Adipocyte (in vitro differentiated cells): Measurements from ENCODE around the gene NFYA.
A peak's percentile ranks its signal among the peaks of the same experiment; 100 is the strongest.

ENCODE experiments used
- DNase-seq: peaks from one replicate; pipeline ENCODE4 v3.0.0-alpha.2; 2015; ENCODE audit warnings: low read depth
- H3K27me3 ChIP-seq: replicated peaks from 2 replicates; pipeline ENCODE4 v1.7.0; 2013; ENCODE audit warnings: mild to moderate bottlenecking, low read length, moderate library complexity; ENCODE audit not compliant: control insufficient read depth, insufficient read depth
- H3K36me3 ChIP-seq: 2 replicates; pipeline ENCODE4 v1.7.0; 2013; ENCODE audit warnings: low read length, mild to moderate bottlenecking, moderate library complexity; ENCODE audit not compliant: control insufficient read depth, insufficient read depth, severe bottlenecking
- H3K4me1 ChIP-seq: 2 replicates; pipeline ENCODE4 v1.7.0; 2013; ENCODE audit warnings: mild to moderate bottlenecking, low read length, moderate library complexity; ENCODE audit not compliant: control insufficient read depth, insufficient read depth
- H3K4me3 ChIP-seq: 2 replicates; pipeline ENCODE4 v1.7.0; 2013; ENCODE audit warnings: mild to moderate bottlenecking, low read length, moderate library complexity
- H3K9ac ChIP-seq: 2 replicates; pipeline ENCODE4 v1.7.0; 2013; ENCODE audit warnings: mild to moderate bottlenecking, low read length, moderate library complexity
- H3K9me3 ChIP-seq: 2 replicates; pipeline ENCODE4 v1.7.0; 2013; ENCODE audit warnings: mild to moderate bottlenecking, low read length, moderate library complexity; ENCODE audit not compliant: control insufficient read depth

The NFYA gene

GRCh38 chr6:41047745-41048732 lies 24.7 kb upstream of the NFYA start:
- Histone ChIP-seq H3K4me1 (no peaks in the 10 kb centered on the region), H3K36me3 (no peaks in the 10 kb centered on the region), H3K9me3 (no peaks in the 10 kb centered on the region), H3K4me3 (no peak overlapping the region), H3K27me3 (peaks cover 4% of the 10 kb centered on the region), H3K9ac (no peak overlapping the region)
- no peak for DNase-seq

- Histone ChIP-seq H3K36me3 (no peaks in the 10 kb centered on the region), H3K9me3 (no peaks in the 10 kb centered on the region), H3K9ac (no peak overlapping the region), H3K4me3 (no peak overlapping the region), H3K4me1 (no peaks in the 10 kb centered on the region), H3K27me3 (peaks cover 4% of the 10 kb centered on the region)
- DNase-seq = peak; percentile 16
Measured at GRCh38 chr6:41049521-41049920, 23.3 kb upstream of the NFYA start.

GRCh38 chr6:41049955-41050354 lies 22.8 kb upstream of the NFYA start:
- Histone ChIP-seq H3K9me3 (no peaks in the 10 kb centered on the region), H3K27me3 (peaks cover 4% of the 10 kb centered on the region), H3K4me1 (no peaks in the 10 kb centered on the region), H3K36me3 (no peaks in the 10 kb centered on the region), H3K4me3 (no peak overlapping the region), H3K9ac (no peak overlapping the region)
- DNase-seq = no peak

- H3K36me3 ChIP-seq = no peaks in the 10 kb centered on the region
- no peak overlapping the region for H3K9ac ChIP-seq
- H3K4me3 ChIP-seq = no peak overlapping the region
- no peak for DNase-seq
- H3K4me1 ChIP-seq = no peaks in the 10 kb centered on the region
- no peaks in the 10 kb centered on the region for H3K9me3 ChIP-seq
- peaks cover 4% of the 10 kb centered on the region for H3K27me3 ChIP-seq
Measured at GRCh38 chr6:41050536-41050935, 22.2 kb upstream of the NFYA start.

DNA sequence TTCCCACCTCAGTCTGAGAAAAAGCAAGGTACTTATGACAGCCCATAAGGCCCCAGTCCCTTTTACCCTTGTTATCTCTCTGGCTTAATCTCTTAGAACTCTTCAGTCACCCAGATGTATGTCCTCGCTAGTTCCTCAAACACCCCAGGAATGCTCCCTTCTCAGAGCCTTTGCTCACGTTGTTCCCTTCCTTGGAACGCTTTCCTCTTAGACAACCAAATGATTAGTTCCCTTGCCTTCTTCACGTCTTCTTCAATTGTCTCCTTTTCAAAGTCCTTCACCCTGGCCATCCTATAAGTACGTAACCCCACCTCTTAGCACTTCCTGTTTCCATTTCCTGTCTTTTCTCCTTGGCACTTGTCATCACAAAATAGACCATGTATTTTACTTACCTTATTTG lies 20.9 kb upstream of the NFYA start:
- Histone ChIP-seq H3K36me3 (no peaks in the 10 kb centered on the region), H3K9ac (no peak overlapping the region), H3K9me3 (no peaks in the 10 kb centered on the region), H3K27me3 (peaks cover 3% of the 10 kb centered on the region), H3K4me1 (no peaks in the 10 kb centered on the region), H3K4me3 (no peak overlapping the region)
- DNase-seq = no peak

DNA sequence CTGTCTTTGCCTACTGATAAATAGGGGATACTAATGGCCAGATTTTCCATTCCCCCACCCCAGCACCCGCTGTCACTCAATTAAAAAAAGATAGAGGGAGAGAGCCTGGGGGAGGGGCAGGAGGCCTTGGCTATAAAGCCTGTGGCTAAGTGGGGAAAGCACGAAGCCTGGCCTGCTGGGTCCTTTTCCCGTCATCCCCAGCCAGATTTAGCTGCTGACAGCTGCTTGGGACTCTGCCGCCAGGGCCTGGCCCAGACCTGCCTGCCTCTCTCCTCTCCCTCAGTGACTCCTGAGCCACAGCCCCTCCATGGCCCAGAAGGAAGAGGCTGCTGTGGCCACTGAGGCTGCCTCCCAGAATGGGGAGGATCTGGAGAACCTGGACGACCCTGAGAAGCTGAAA lies 19.7 kb upstream of the NFYA start, which contains the start of gene APOBEC2:
APOBEC2 (plus strand) TSS at position 162 of the 400 bp plus-strand sequence; CDS start at position 308, 146 bp downstream.
- no peak for DNase-seq
- H3K36me3 ChIP-seq = no peaks in the 10 kb centered on the region
- no peaks in the 10 kb centered on the region for H3K27me3 ChIP-seq
- H3K9ac ChIP-seq = no peak within 1 kb of the TSS
- H3K9me3 ChIP-seq = no peaks in the 10 kb centered on the region
- no peaks in the 10 kb centered on the region for H3K4me1 ChIP-seq
- no peak within 1 kb of the TSS for H3K4me3 ChIP-seq

GRCh38 chr6:41054511-41054910 lies 18.3 kb upstream of the NFYA start:
- H3K4me1 ChIP-seq = peaks cover 1% of the 10 kb centered on the region
- H3K36me3 ChIP-seq = no peaks in the 10 kb centered on the region
- H3K9me3 ChIP-seq = no peaks in the 10 kb centered on the region
- no peak overlapping the region for H3K9ac ChIP-seq
- no peak overlapping the region for H3K4me3 ChIP-seq
- no peak for DNase-seq
- H3K27me3 ChIP-seq = no peaks in the 10 kb centered on the region

GRCh38 chr6:41055149-41055548 lies 17.6 kb upstream of the NFYA start:
- no peak overlapping the region for H3K4me3 ChIP-seq
- no peak for DNase-seq

GRCh38 chr6:41056768-41057490 lies 15.8 kb upstream of the NFYA start:
- DNase-seq = no peak

More at GRCh38 chr6:41055149-41055548, 17.6 kb upstream of the NFYA start:
- no peak overlapping the region for H3K9ac ChIP-seq
- no peaks in the 10 kb centered on the region for H3K9me3 ChIP-seq
- H3K4me1 ChIP-seq = peaks cover 4% of the 10 kb centered on the region
- no peaks in the 10 kb centered on the region for H3K36me3 ChIP-seq
- H3K27me3 ChIP-seq = no peaks in the 10 kb centered on the region

DNA sequence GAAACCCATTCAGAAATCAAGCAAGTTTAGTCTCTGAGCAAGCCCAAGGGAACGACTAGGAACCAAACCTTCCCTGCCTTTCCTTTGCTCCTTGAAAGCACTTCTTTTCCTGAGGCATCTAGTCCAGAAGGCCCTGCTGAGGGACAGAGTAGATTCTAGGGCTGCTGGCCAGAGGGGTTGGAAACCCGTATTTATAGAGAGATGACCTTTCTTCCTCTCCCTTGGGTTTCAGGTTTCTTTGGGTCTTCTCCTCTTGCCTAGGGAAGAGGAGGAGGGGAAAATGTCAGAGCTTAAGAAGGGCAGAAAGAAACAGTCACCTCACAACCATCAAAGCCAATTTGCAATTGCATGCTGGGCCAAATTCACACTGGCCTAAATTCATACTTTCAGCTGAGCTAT lies 14.0 kb upstream of the NFYA start:
- no peaks in the 10 kb centered on the region for H3K27me3 ChIP-seq
- no peak overlapping the region for H3K4me3 ChIP-seq
- H3K9me3 ChIP-seq = no peaks in the 10 kb centered on the region
- peaks cover 4% of the 10 kb centered on the region for H3K4me1 ChIP-seq
- DNase-seq = no peak
- H3K36me3 ChIP-seq = peaks cover 3% of the 10 kb centered on the region
- H3K9ac ChIP-seq = no peak overlapping the region

More at GRCh38 chr6:41056768-41057490, 15.8 kb upstream of the NFYA start:
- no peaks in the 10 kb centered on the region for H3K36me3 ChIP-seq
- peaks cover 4% of the 10 kb centered on the region for H3K4me1 ChIP-seq
- no peaks in the 10 kb centered on the region for H3K27me3 ChIP-seq
- H3K9me3 ChIP-seq = no peaks in the 10 kb centered on the region
- H3K9ac ChIP-seq = no peak overlapping the region
- H3K4me3 ChIP-seq = no peak overlapping the region

GRCh38 chr6:41059556-41059955 lies 13.2 kb upstream of the NFYA start:
- H3K4me3 ChIP-seq = no peak overlapping the region
- DNase-seq = no peak
- H3K27me3 ChIP-seq = no peaks in the 10 kb centered on the region
- H3K9ac ChIP-seq = no peak overlapping the region
- peaks cover 4% of the 10 kb centered on the region for H3K4me1 ChIP-seq
- H3K36me3 ChIP-seq = peaks cover 8% of the 10 kb centered on the region
- H3K9me3 ChIP-seq = no peaks in the 10 kb centered on the region
